ENCODE data around the gene RB1.

DNA sequence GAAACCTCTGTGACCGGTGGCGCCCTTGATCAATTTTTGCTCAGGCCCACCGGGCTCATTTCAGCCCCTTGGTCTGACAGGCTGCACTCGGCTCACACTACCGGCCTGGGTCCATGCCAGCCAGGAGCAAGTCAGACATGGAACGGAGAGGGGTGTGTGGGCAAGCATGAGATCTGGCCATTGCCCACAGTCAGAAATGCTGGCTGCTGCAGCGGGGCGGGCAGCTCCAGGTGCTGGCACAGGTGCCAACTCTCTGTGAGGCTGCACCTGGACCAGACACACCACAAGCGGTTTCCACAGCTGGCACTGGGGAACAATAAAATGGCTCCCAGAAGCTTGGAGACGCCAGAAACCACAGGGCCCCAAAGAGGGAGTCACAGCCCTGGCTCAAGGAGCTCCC, 153.0 kb downstream of the RB1 start:
- no peak for TF ChIP-seq TAF1 (IDR thresholded peaks at IDR 0.05; ENCODE audit: low read depth, low read length)
- no peak for TF ChIP-seq POLR2AphosphoS5 (IDR thresholded peaks at IDR 0.05; ENCODE audit: low read depth, low read length)
- no peak for TF ChIP-seq POLR2A (IDR thresholded peaks at IDR 0.05; ENCODE audit: low read depth, low read length)
